Epidermal melanocyte (primary cell): ENCODE results near the gene DMD.

Experiments
- DNase-seq: peaks from one replicate; pipeline ENCODE4 v3.0.0; 2011; ENCODE audit warnings: low spot score; ENCODE audit not compliant: insufficient read length

The DMD gene

GRCh38 chrX:31209005-31209628, 2002.2 kb downstream of the DMD start:
- no peak for DNase-seq

GRCh38 chrX:31201503-31201902, 2009.8 kb downstream of the DMD start:
- no peak for DNase-seq

- no peak for DNase-seq
Measured at GRCh38 chrX:31200430-31200829, 2010.9 kb downstream of the DMD start.

- no peak for DNase-seq
Measured at GRCh38 chrX:31199840-31200114, 2011.6 kb downstream of the DMD start.

- DNase-seq: no peak
Measured at GRCh38 chrX:31199056-31199839, 2012.1 kb downstream of the DMD start.

GRCh38 chrX:31190221-31190975, 2021.0 kb downstream of the DMD start:
- DNase-seq: no peak

- DNase-seq: no peak
Measured at GRCh38 chrX:31186693-31187338, 2024.5 kb downstream of the DMD start.

GRCh38 chrX:31185884-31186283, 2025.5 kb downstream of the DMD start:
- no peak for DNase-seq

- no peak for DNase-seq
Measured at GRCh38 chrX:31181377-31182000, 2029.9 kb downstream of the DMD start.

- DNase-seq: no peak
Measured at GRCh38 chrX:31179203-31179602, 2032.1 kb downstream of the DMD start.

GRCh38 chrX:31178769-31179125, 2032.6 kb downstream of the DMD start:
- no peak for DNase-seq

GRCh38 chrX:31178064-31178768, 2033.1 kb downstream of the DMD start:
- DNase-seq: no peak

GRCh38 chrX:31170792-31171191, 2040.6 kb downstream of the DMD start:
- DNase-seq: no peak

GRCh38 chrX:31168551-31168950, 2042.8 kb downstream of the DMD start:
- DNase-seq: no peak

GRCh38 chrX:31166832-31167231, 2044.5 kb downstream of the DMD start:
- no peak for DNase-seq

- DNase-seq: no peak
Measured at GRCh38 chrX:31166416-31166815, 2044.9 kb downstream of the DMD start.

- no peak for DNase-seq
Measured at GRCh38 chrX:31165241-31166035, 2045.9 kb downstream of the DMD start.

- DNase-seq: no peak
Measured at GRCh38 chrX:31154946-31155345, 2056.4 kb downstream of the DMD start.

GRCh38 chrX:31153475-31154047, 2057.8 kb downstream of the DMD start:
- DNase-seq: no peak

- DNase-seq: no peak
Measured at GRCh38 chrX:31147175-31147574, 2064.2 kb downstream of the DMD start.
